ENCODE measurements around the gene COMT. TPM values are rescaled to one million over a fixed set of nuclear protein-coding genes. Genes with fewer than 3 reads are reported as not detected.
"Not testable (repeated sequence)": the region's sequence is repeated elsewhere in the genome, so short reads cannot be mapped to it uniquely, and the experiment has no call there.

COMT gene
- total and polyA plus RNA-seq, 5 experiments from 2014 or later: 40.7 to 97.2 (median 92.1) TPM

- Mint-ChIP-seq H3K27me3 (no peaks in the 10 kb centered on the region), H3K4me3 (no peak overlapping the region), H3K4me1 (peaks cover 4 to 15% (median 10%) of the 10 kb centered on the region in 4 donors), H3K9me3 (no peaks in the 10 kb centered on the region), H3K27ac (peak overlapping the region in 1 of 10 donors; percentile 46), H3K36me3 (peaks cover 0 to 6% (median 0%) of the 10 kb centered on the region in 3 donors)
- DNase-seq: no peak
- POLR2A ChIA-PET: interaction anchor here (0.6 to 2.7 kb wide), 2 partner anchors 10 to 15 kb away, joined by 3 to 14 read pairs; no protein-coding TSS in a partner anchor
- ATAC-seq: no peak
Measured at GRCh38 chr22:19901577-19902244, 39.9 kb upstream of the COMT start.

DNA sequence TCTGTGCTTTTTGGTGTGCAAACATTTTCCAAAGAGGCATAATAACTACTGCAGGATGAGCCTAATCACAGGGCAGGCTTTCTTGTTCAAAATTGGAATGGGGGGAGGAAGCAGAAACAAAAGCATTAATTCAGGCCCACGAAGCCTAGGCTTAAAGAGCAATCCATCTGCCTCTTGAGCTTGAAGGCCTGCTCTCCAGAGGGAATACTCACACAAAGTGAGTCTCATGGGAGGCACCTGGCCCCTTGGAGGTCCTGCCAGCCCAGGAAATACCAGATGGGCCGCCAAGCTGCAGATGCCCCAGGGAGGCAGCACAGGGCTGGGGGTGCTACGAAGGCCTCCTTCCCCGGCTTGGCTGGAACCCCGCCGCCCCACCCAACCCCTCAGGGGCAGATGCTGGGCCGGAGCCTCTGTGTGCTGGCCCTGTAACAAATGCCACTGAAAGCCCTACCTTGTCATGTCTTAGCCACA is 39.3 kb upstream of the COMT start:
- peaks cover 2 to 9% (median 5%) of the 10 kb centered on the region in 4 donors for H3K4me1 Mint-ChIP-seq
- no peaks in the 10 kb centered on the region for H3K27me3 Mint-ChIP-seq
- DNase-seq (no peak), ATAC-seq (no peak)
- peak overlapping the region in 1 of 10 donors; percentile 32 for H3K27ac Mint-ChIP-seq
- POLR2A ChIA-PET: interaction anchor here (2.7 kb wide), 1 partner anchor 11 kb away, joined by 14 read pairs; no protein-coding TSS in a partner anchor
- H3K4me3 Mint-ChIP-seq: no peak overlapping the region
- no peaks in the 10 kb centered on the region for H3K9me3 Mint-ChIP-seq
- H3K36me3 Mint-ChIP-seq: peaks cover 0 to 6% (median 0%) of the 10 kb centered on the region in 3 donors

DNA sequence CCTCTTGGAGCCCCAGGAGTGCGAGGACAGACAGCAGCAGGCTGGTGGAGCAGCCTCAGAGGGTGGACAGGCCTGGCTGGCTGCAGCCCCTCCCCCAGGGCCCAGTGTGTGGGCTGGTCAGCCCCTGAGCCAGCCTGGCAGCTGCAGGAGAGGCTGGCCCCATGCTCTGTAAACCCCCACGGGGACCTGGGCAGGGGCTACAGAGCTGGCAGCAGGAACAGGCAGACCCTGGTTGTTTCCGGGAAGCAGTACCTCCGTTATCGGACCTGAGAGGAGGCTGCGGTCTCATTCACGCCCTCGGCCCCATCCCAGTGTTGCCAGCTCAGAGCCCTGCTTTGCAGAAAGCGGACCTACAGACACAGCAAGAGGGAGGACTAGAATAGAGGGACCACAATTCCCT is 38.5 kb upstream of the COMT start:
- POLR2A ChIA-PET: interaction anchor here (1.0 kb wide), 1 partner anchor 39 kb away, joined by 3 read pairs; the partner anchor contains the start of genes COMT and TXNRD2
- Mint-ChIP-seq H3K36me3 (peaks cover 0 to 6% (median 0%) of the 10 kb centered on the region in 3 donors), H3K27me3 (no peaks in the 10 kb centered on the region), H3K27ac (no peak overlapping the region), H3K9me3 (no peaks in the 10 kb centered on the region), H3K4me3 (no peak overlapping the region), H3K4me1 (peaks cover 0 to 5% (median 4%) of the 10 kb centered on the region in 4 donors)
- no peak for DNase-seq
- ATAC-seq: no peak

DNA sequence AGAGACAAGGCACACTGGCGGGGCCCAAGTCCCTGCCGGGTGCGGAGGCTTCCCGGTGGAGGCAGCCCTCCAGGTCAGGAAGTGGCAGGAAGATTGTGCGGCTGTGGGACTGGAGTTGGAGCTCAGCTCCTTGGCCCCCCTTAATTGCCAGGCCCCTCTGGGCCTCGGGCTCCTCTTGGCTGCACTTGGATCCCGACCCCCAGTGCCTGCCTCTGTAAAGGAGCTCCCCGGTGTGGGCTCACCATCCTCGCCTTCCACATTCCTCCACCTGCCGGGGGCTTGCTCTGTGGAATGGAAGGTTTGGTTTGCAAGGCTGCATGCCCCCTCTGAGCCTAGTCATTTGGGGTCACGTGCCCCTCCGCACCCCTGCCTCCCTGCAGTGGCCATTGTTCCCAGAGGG is 38.1 kb upstream of the COMT start:
- no peak for ATAC-seq
- POLR2A ChIA-PET: interaction anchor here (1.0 kb wide), 1 partner anchor 38 kb away, joined by 3 read pairs; the partner anchor contains the start of genes COMT and TXNRD2

GRCh38 chr22:19904174-19904856 is 37.3 kb upstream of the COMT start:
- no peak overlapping the region for H3K4me3 Mint-ChIP-seq
- POLR2A ChIA-PET: interaction anchor here (1.3 kb wide), 1 partner anchor 12 kb away, joined by 3 read pairs; no protein-coding TSS in a partner anchor
- peaks cover 0 to 8% (median 4%) of the 10 kb centered on the region in 4 donors for H3K4me1 Mint-ChIP-seq
- DNase-seq (no peak), ATAC-seq (no peak)
- H3K27ac Mint-ChIP-seq: no peak overlapping the region
- H3K27me3 Mint-ChIP-seq: no peaks in the 10 kb centered on the region
- no peaks in the 10 kb centered on the region for H3K9me3 Mint-ChIP-seq
- peaks cover 0 to 4% (median 1%) of the 10 kb centered on the region in 3 donors for H3K36me3 Mint-ChIP-seq

More for the DNA sequence above, 38.1 kb upstream of the COMT start:
- peaks cover 0 to 6% (median 1%) of the 10 kb centered on the region in 3 donors for H3K36me3 Mint-ChIP-seq
- no peak for DNase-seq
- no peaks in the 10 kb centered on the region for H3K27me3 Mint-ChIP-seq
- H3K4me3 Mint-ChIP-seq: no peak overlapping the region
- peaks cover 0 to 5% (median 3%) of the 10 kb centered on the region in 4 donors for H3K4me1 Mint-ChIP-seq
- H3K27ac Mint-ChIP-seq: no peak overlapping the region
- H3K9me3 Mint-ChIP-seq: no peaks in the 10 kb centered on the region

DNA sequence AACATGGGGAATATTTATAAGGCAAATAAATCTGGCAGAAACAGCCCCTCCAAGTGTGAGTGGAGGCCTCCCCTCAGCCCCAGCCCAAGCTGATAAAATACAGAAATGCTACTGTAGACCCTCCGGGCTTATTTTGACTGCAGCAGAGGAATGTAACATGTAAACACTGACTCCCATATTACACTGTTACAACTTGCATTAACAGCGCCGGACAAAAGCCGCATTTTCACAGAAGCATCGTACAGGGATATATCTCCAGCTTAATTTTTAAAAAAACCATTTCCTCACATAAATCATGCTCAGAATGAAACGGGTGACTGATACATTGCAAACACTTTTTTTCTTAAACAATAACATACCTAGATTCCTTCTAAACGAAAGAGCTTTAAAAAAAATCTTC is 36.6 kb upstream of the COMT start:
- Mint-ChIP-seq H3K4me1 (peaks cover 3 to 14% (median 8%) of the 10 kb centered on the region in 4 donors), H3K36me3 (peaks cover 0 to 6% (median 1%) of the 10 kb centered on the region in 3 donors), H3K4me3 (no peak overlapping the region), H3K9me3 (no peaks in the 10 kb centered on the region), H3K27ac (peak overlapping the region in 1 of 10 donors; percentile 43), H3K27me3 (no peaks in the 10 kb centered on the region)
- DNase-seq (no peak), ATAC-seq (no peak)
- POLR2A ChIA-PET: interaction anchor here (1.3 kb wide), 1 partner anchor 13 kb away, joined by 3 read pairs; no protein-coding TSS in a partner anchor

DNA sequence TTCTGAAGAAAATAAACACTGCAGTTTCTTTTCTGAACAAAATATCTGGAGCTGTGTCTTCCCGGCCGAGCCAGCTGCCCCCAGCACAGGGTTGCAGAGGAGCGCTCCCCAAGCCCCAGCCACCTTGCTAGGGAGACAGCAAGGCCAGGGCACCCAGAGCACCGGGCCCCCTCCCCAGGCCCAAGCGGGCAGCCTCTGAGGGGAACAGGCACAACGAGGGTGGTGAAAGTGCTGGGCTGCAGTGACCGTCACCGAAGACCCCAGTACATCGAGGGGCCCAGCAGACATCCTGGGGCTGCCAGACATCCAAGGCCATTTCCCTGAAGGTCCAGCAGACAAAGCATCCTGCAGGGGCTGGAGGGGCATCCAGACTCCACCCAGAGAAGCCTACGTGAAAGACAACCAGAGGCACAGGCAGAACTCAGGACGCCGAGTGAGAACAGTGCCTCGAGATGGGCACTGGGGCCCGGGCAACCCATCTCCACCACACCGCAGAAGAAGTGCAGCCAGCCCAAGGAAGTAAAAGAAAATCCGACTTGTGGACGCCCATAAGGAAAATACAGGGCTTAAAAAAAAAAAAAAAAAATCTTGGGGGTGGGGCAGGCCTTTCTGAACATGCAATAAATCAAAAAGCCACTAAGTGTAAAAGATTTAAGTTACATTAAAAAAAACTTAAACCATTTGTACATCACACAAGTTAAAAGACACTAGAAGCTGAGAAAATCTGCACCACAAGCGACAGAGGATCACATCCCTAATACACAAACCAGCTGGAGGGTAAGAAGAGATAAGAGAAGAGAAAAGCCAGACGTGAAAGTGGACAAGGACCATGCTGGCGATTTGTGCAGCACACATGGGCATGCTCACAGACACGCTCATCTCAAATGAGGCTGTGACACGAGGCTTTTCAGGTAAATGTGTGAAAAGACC is 36.0 kb upstream of the COMT start:
- no peak for ATAC-seq
- Mint-ChIP-seq H3K27ac (peak overlapping the region in 4 of 10 donors; percentile 3 to 81 (median 55)), H3K4me3 (no peak overlapping the region), H3K4me1 (peaks cover 5 to 16% (median 10%) of the 10 kb centered on the region in 4 donors), H3K36me3 (peaks cover 0 to 8% (median 1%) of the 10 kb centered on the region in 3 donors), H3K27me3 (no peaks in the 10 kb centered on the region), H3K9me3 (no peaks in the 10 kb centered on the region)
- POLR2A ChIA-PET: interaction anchor here (1.3 kb wide), 1 partner anchor 13 kb away, joined by 3 read pairs; no protein-coding TSS in a partner anchor
- no peak for DNase-seq

GRCh38 chr22:19906864-19907263 is 34.7 kb upstream of the COMT start:
- H3K9me3 Mint-ChIP-seq, H3K4me3 Mint-ChIP-seq, POLR2A ChIA-PET, DNase-seq, H3K27ac Mint-ChIP-seq, ATAC-seq, H3K27me3 Mint-ChIP-seq: not testable (repeated sequence)
- H3K4me1 Mint-ChIP-seq: peaks cover 5 to 16% (median 10%) of the 10 kb centered on the region in 4 donors
- peaks cover 0 to 11% (median 1%) of the 10 kb centered on the region in 3 donors for H3K36me3 Mint-ChIP-seq

DNA sequence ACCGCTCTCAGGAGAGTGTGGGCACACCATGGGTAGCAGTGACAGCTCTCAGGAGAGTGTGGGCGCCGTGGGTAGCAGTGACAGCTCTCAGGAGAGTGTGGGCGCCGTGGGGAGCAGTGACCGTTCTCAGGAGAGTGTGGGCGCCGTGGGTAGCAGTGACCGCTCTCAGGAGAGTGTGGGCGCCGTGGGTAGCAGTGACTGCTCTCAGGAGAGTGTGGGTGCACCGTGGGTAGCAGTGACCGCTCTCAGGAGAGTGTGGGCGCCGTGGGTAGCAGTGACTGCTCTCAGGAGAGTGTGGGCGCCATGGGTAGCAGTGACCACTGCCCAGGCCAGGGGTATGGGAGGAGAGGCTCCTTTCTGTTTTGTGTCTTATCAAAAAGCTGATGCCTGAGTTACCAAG is 33.7 kb upstream of the COMT start:
- peaks cover 0 to 12% (median 1%) of the 10 kb centered on the region in 3 donors for H3K36me3 Mint-ChIP-seq
- H3K27ac Mint-ChIP-seq: peak overlapping the region in 1 of 10 donors; percentile 51
- POLR2A ChIA-PET: interaction anchor here (0.7 kb wide), 1 partner anchor 11 kb away, joined by 3 read pairs; no protein-coding TSS in a partner anchor

DNA sequence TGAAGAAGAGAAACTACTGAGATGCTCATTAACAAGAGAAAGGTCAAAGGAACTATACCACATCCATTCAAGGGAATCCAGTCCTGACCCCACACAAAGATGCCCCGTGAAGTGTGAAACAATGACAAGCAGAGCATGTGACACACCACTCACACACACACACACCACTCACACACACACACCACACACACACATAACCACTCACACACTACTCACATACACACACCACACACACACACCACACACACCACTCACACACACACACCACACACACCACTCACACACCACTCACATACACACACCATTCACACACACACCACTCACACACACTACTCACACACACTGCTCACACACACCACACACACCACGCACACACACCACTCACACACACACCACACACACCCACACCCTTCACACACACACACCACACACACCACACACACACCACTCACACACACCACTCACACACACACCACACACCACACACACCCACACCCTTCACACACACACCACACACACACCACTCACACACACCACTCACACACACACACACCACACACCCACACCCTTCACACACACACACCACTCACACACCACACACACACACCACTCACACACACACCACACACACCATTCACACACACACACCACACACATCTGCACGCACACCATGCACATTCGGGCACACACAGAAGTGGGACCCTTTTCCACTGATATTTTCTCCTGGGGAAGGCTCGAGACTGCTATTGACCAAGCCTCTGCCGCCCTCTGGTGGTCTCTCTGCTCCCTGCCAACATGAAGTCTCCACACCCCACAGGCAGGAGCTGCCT is 32.0 kb upstream of the COMT start:
- Mint-ChIP-seq H3K4me1 (peaks cover 5 to 16% (median 10%) of the 10 kb centered on the region in 4 donors), H3K27me3 (no peaks in the 10 kb centered on the region), H3K36me3 (peaks cover 14 to 29% (median 17%) of the 10 kb centered on the region in 3 donors), H3K4me3 (peak overlapping the region in 3 of 10 donors; percentile 8 to 64 (median 25)), H3K9me3 (peaks cover 0 to 6% (median 0%) of the 10 kb centered on the region in 9 donors), H3K27ac (peak overlapping the region in 9 of 10 donors; percentile 30 to 95 (median 74))
- ATAC-seq (peak; percentile 90 to 97), DNase-seq (peak; percentile 68 to 92 (median 80))
- POLR2A ChIA-PET: interaction anchor here (0.7 to 1.5 kb wide), 8 partner anchors 9 to 179 kb away, joined by 3 to 8 read pairs (median 4); no protein-coding TSS in a partner anchor

More for the DNA sequence above, 33.7 kb upstream of the COMT start:
- DNase-seq, H3K27me3 Mint-ChIP-seq, ATAC-seq, H3K4me3 Mint-ChIP-seq, H3K9me3 Mint-ChIP-seq: not testable (repeated sequence)
- peaks cover 5 to 16% (median 10%) of the 10 kb centered on the region in 4 donors for H3K4me1 Mint-ChIP-seq

Data from naive thymus-derived CD8-positive, alpha-beta T cell (primary cell).